Activated CD4-positive, alpha-beta T cell treated with anti-CD3 and anti-CD28 coated beads, Interleukin-2, amount 50 U/mL, for 48 hours (primary cell): Measurements from ENCODE around the gene UTP14A.

Experiments
- DNase-seq, 2 experiments: peaks; one replicate each; pipeline ENCODE4 v3.0.0-alpha.2; 2020

UTP14A gene

GRCh38 chrX:129953881-129954280, 47.9 kb downstream of the UTP14A start:
- no peak for DNase-seq

- no peak for DNase-seq
Observed at GRCh38 chrX:129954804-129955203, 48.8 kb downstream of the UTP14A start.

- DNase-seq = no peak
Observed at GRCh38 chrX:129955682-129956081, 49.7 kb downstream of the UTP14A start.

- no peak for DNase-seq
Observed at GRCh38 chrX:129956145-129956544, 50.2 kb downstream of the UTP14A start.

- no peak for DNase-seq
Observed at GRCh38 chrX:129956765-129957164, 50.8 kb downstream of the UTP14A start.

GRCh38 chrX:129957241-129958082, 51.5 kb downstream of the UTP14A start:
- peak; percentile 55 to 66 for DNase-seq

GRCh38 chrX:129958083-129958465, 52.1 kb downstream of the UTP14A start:
- DNase-seq = no peak

GRCh38 chrX:129958814-129959492, 53.0 kb downstream of the UTP14A start:
- no peak for DNase-seq

GRCh38 chrX:129959493-129959832, 53.5 kb downstream of the UTP14A start:
- no peak for DNase-seq

- peak; percentile 73 to 77 for DNase-seq
Observed at GRCh38 chrX:129961180-129962083, 55.5 kb downstream of the UTP14A start.

- no peak for DNase-seq
Observed at GRCh38 chrX:129963729-129964128, 57.8 kb downstream of the UTP14A start.

- DNase-seq = no peak
Observed at GRCh38 chrX:129965166-129965565, 59.2 kb downstream of the UTP14A start.

GRCh38 chrX:129968968-129969367, 63.0 kb downstream of the UTP14A start:
- DNase-seq = no peak

- no peak for DNase-seq
Observed at GRCh38 chrX:129976441-129976840, 70.5 kb downstream of the UTP14A start.
